Measurements from ENCODE around the gene KRT7.

The KRT7 gene

GRCh38 chr12:52193532-52193931 lies 39.5 kb upstream of the KRT7 start:
- Histone ChIP-seq H2AFZ (ENCODE audit: low read length) (no peak overlapping the region), H3K4me2 (ENCODE audit: low read depth, low read length, poor library complexity, severe bottlenecking) (no peak overlapping the region), H3K27me3 (ENCODE audit: insufficient read depth, low read length, poor library complexity, severe bottlenecking) (no peaks in the 10 kb centered on the region), H3K79me2 (ENCODE audit: insufficient read depth, low read length) (no peaks in the 10 kb centered on the region), H3K4me1 (ENCODE audit: insufficient read depth, low read length, poor library complexity, severe bottlenecking) (no peaks in the 10 kb centered on the region), H3K9me2 (replicated peaks; ENCODE audit: low read depth, low read length) (no peaks in the 10 kb centered on the region), H3K4me3 (ENCODE audit: low read length, poor library complexity, severe bottlenecking) (no peak overlapping the region), H3K9ac (ENCODE audit: low read depth, low read length, poor library complexity, severe bottlenecking) (no peak overlapping the region), H3K9me3 (ENCODE audit: insufficient read depth, low read depth, low read length) (no peaks in the 10 kb centered on the region), H3K36me3 (ENCODE audit: insufficient read depth, low read length) (no peaks in the 10 kb centered on the region), H3F3A (ENCODE audit: low read depth) (no peaks in the 10 kb centered on the region), H4K20me1 (ENCODE audit: insufficient read depth, low read length, poor library complexity, severe bottlenecking) (no peaks in the 10 kb centered on the region)
- TF ChIP-seq EZH2phosphoT487 (IDR thresholded peaks at IDR 0.05; ENCODE audit: borderline replicate concordance) (no peak), CTCF (conservative IDR thresholded peaks at IDR 0.05; ENCODE audit: low read length) (no peak)

- no peaks in the 10 kb centered on the region for H3K36me3 ChIP-seq (ENCODE audit: insufficient read depth, low read length)
- no peak overlapping the region for H3K4me2 ChIP-seq (ENCODE audit: low read depth, low read length, poor library complexity, severe bottlenecking)
- no peaks in the 10 kb centered on the region for H3F3A ChIP-seq (ENCODE audit: low read depth)
- no peaks in the 10 kb centered on the region for H3K27me3 ChIP-seq (ENCODE audit: insufficient read depth, low read length, poor library complexity, severe bottlenecking)
- H3K79me2 ChIP-seq (ENCODE audit: insufficient read depth, low read length) = no peaks in the 10 kb centered on the region
- H3K9me2 ChIP-seq (replicated peaks; ENCODE audit: low read depth, low read length) = no peaks in the 10 kb centered on the region
- H3K4me1 ChIP-seq (ENCODE audit: insufficient read depth, low read length, poor library complexity, severe bottlenecking) = no peaks in the 10 kb centered on the region
- no peak overlapping the region for H3K9ac ChIP-seq (ENCODE audit: low read depth, low read length, poor library complexity, severe bottlenecking)
- H3K4me3 ChIP-seq (ENCODE audit: low read length, poor library complexity, severe bottlenecking) = no peak overlapping the region
- H4K20me1 ChIP-seq (ENCODE audit: insufficient read depth, low read length, poor library complexity, severe bottlenecking) = no peaks in the 10 kb centered on the region
- no peak for TF ChIP-seq CTCF (conservative IDR thresholded peaks at IDR 0.05; ENCODE audit: low read length)
- no peak for TF ChIP-seq EZH2phosphoT487 (IDR thresholded peaks at IDR 0.05; ENCODE audit: borderline replicate concordance)
- no peaks in the 10 kb centered on the region for H3K9me3 ChIP-seq (ENCODE audit: insufficient read depth, low read depth, low read length)
- H2AFZ ChIP-seq (ENCODE audit: low read length) = no peak overlapping the region
These were observed 39.1 kb upstream of the KRT7 start for GRCh38 chr12:52193991-52194390.

- Histone ChIP-seq H3K79me2 (ENCODE audit: insufficient read depth, low read length) (no peaks in the 10 kb centered on the region), H3K9me3 (ENCODE audit: insufficient read depth, low read depth, low read length) (no peaks in the 10 kb centered on the region), H3K36me3 (ENCODE audit: insufficient read depth, low read length) (no peaks in the 10 kb centered on the region), H2AFZ (ENCODE audit: low read length) (no peak overlapping the region), H3K4me1 (ENCODE audit: insufficient read depth, low read length, poor library complexity, severe bottlenecking) (no peaks in the 10 kb centered on the region), H3K4me2 (ENCODE audit: low read depth, low read length, poor library complexity, severe bottlenecking) (no peak overlapping the region), H3K4me3 (ENCODE audit: low read length, poor library complexity, severe bottlenecking) (no peak overlapping the region), H4K20me1 (ENCODE audit: insufficient read depth, low read length, poor library complexity, severe bottlenecking) (no peaks in the 10 kb centered on the region), H3K9me2 (replicated peaks; ENCODE audit: low read depth, low read length) (no peaks in the 10 kb centered on the region), H3K27me3 (ENCODE audit: insufficient read depth, low read length, poor library complexity, severe bottlenecking) (no peaks in the 10 kb centered on the region), H3K9ac (ENCODE audit: low read depth, low read length, poor library complexity, severe bottlenecking) (no peak overlapping the region), H3F3A (ENCODE audit: low read depth) (no peaks in the 10 kb centered on the region)
- TF ChIP-seq CTCF (conservative IDR thresholded peaks at IDR 0.05; ENCODE audit: low read length) (no peak), EZH2phosphoT487 (IDR thresholded peaks at IDR 0.05; ENCODE audit: borderline replicate concordance) (no peak)
These were observed 37.8 kb upstream of the KRT7 start for GRCh38 chr12:52195065-52195730.

Data from Loucy (cell line).